Trophoblast cell (in vitro differentiated cells and primary cell): ENCODE data around the gene PADI3.

ENCODE experiments used
- DNase-seq, 2 donors: peaks; one replicate each; pipeline ENCODE4 v3.0.0-alpha.2; 2016
- H2AFZ ChIP-seq: 2 replicates; pipeline ENCODE4 v1.6.1; 2013; ENCODE audit warnings: low read length, moderate library complexity, mild to moderate bottlenecking; ENCODE audit not compliant: insufficient read depth, poor library complexity
- H2AK5ac ChIP-seq: 2 replicates; pipeline ENCODE4 v1.6.1; 2013; ENCODE audit warnings: mild to moderate bottlenecking, low read length
- H2BK120ac ChIP-seq: 2 replicates; pipeline ENCODE4 v1.6.1; 2013; ENCODE audit warnings: low read length, mild to moderate bottlenecking, moderate library complexity; ENCODE audit not compliant: insufficient read depth, poor library complexity
- H2BK12ac ChIP-seq: 2 replicates; pipeline ENCODE4 v1.6.1; 2013; ENCODE audit warnings: mild to moderate bottlenecking, low read length, moderate library complexity
- H2BK5ac ChIP-seq: 2 replicates; pipeline ENCODE4 v1.6.1; 2013; ENCODE audit warnings: low read length, low read depth, moderate library complexity, mild to moderate bottlenecking; ENCODE audit not compliant: poor library complexity
- H3K14ac ChIP-seq: 2 replicates; pipeline ENCODE4 v1.6.1; 2013; ENCODE audit warnings: mild to moderate bottlenecking, low read length
- H3K18ac ChIP-seq: 2 replicates; pipeline ENCODE4 v1.6.1; 2013; ENCODE audit warnings: mild to moderate bottlenecking, low read length
- H3K23ac ChIP-seq: 2 replicates; pipeline ENCODE4 v1.6.1; 2013; ENCODE audit warnings: low read length
- H3K27ac ChIP-seq: 2 replicates; pipeline ENCODE4 v1.5.1; 2013; ENCODE audit warnings: low read depth, mild to moderate bottlenecking, inconsistent platforms, low read length, moderate library complexity
- H3K27me3 ChIP-seq: 2 replicates; pipeline ENCODE4 v1.6.1; 2013; ENCODE audit warnings: inconsistent platforms, mild to moderate bottlenecking, low read length, moderate library complexity; ENCODE audit not compliant: insufficient read depth
- H3K36me3 ChIP-seq, 2 experiments: 1 replicate in 1 of 2; 2 replicates in 1 of 2; pipeline ENCODE4 v1.6.1; 2013; ENCODE audit warnings: low read length in 2 of 2, mild to moderate bottlenecking in 2 of 2, moderate library complexity in 1 of 2; ENCODE audit not compliant: insufficient read depth in 2 of 2, control insufficient read depth in 1 of 2
- H3K4ac ChIP-seq: 2 replicates; pipeline ENCODE4 v1.6.1; 2013; ENCODE audit warnings: low read depth, mild to moderate bottlenecking, low read length, moderate library complexity
- H3K4me1 ChIP-seq, 2 experiments: 1 replicate in 1 of 2; 2 replicates in 1 of 2; pipeline ENCODE4 v1.6.1; 2013; ENCODE audit warnings: low read length in 2 of 2, mild to moderate bottlenecking in 2 of 2, moderate library complexity in 1 of 2; ENCODE audit not compliant: insufficient read depth in 2 of 2, control insufficient read depth in 1 of 2
- H3K4me2 ChIP-seq: 2 replicates; pipeline ENCODE4 v1.6.1; 2013; ENCODE audit warnings: inconsistent platforms, mild to moderate bottlenecking, low read length, moderate library complexity
- H3K4me3 ChIP-seq: 2 replicates; pipeline ENCODE4 v1.5.1; 2013; ENCODE audit warnings: mild to moderate bottlenecking, low read depth, low read length, inconsistent platforms
- H3K79me1 ChIP-seq: one replicate; pipeline ENCODE4 v1.6.1; 2013; ENCODE audit warnings: low read length
- H3K79me2 ChIP-seq: 2 replicates; pipeline ENCODE4 v1.6.1; 2013; ENCODE audit warnings: low read length, mild to moderate bottlenecking; ENCODE audit not compliant: control insufficient read depth, insufficient read depth, poor library complexity
- H3K9ac ChIP-seq: 2 replicates; pipeline ENCODE4 v1.6.1; 2013; ENCODE audit warnings: mild to moderate bottlenecking, low read length
- H3K9me3 ChIP-seq: 2 replicates; pipeline ENCODE4 v1.6.1; 2013; ENCODE audit warnings: low read depth, mild to moderate bottlenecking, control low read depth, inconsistent platforms, low read length; ENCODE audit not compliant: insufficient read depth
- H4K12ac ChIP-seq: 2 replicates; pipeline ENCODE4 v1.6.1; 2013; ENCODE audit warnings: low read depth, mild to moderate bottlenecking, low read length, moderate library complexity
- H4K8ac ChIP-seq: 2 replicates; pipeline ENCODE4 v1.6.1; 2013; ENCODE audit warnings: low read depth, mild to moderate bottlenecking, low read length, moderate library complexity
- H4K91ac ChIP-seq: one replicate; pipeline ENCODE4 v1.6.1; 2013; ENCODE audit warnings: low read depth, mild to moderate bottlenecking, low read length, moderate library complexity
- WGBS: extraction: QIAGEN DNeasy Blood & Tissue Kit; methylation state at CpG from one replicate; pipeline ENCODE4 v1.1.7; 2013; ENCODE audit warnings: missing lambda C conversion rate; ENCODE audit not compliant: insufficient read length, insufficient coverage; ENCODE audit errors: extremely low coverage; 5-methylcytosine and 5-hydroxymethylcytosine counted together

The PADI3 gene

GRCh38 chr1:17230671-17231310 is 18.1 kb upstream of the PADI3 start:
- Histone ChIP-seq H3K4me3 (no peak overlapping the region), H3K23ac (no peak overlapping the region), H3K36me3 (no peaks in the 10 kb centered on the region), H3K27ac (no peak overlapping the region), H2AFZ (no peak overlapping the region), H2BK12ac (no peak overlapping the region), H3K9me3 (peaks cover 2% of the 10 kb centered on the region), H2AK5ac (no peak overlapping the region), H4K8ac (no peak overlapping the region), H3K9ac (no peak overlapping the region), H4K91ac (no peak overlapping the region), H3K4me1 (peaks cover 12 to 22% of the 10 kb centered on the region in 2 experiments), H2BK5ac (no peak overlapping the region), H3K79me2 (no peaks in the 10 kb centered on the region), H3K18ac (no peak overlapping the region), H3K27me3 (no peaks in the 10 kb centered on the region), H4K12ac (no peak overlapping the region), H3K4ac (no peak overlapping the region), H2BK120ac (no peak overlapping the region), H3K4me2 (no peak overlapping the region), H3K79me1 (peaks cover 4% of the 10 kb centered on the region), H3K14ac (no peak overlapping the region)
- no CpG with 5 or more reads among the region's 8 CpGs for WGBS
- DNase-seq: no peak

GRCh38 chr1:17232759-17233661 is 15.9 kb upstream of the PADI3 start:
- Histone ChIP-seq H3K79me2 (no peaks in the 10 kb centered on the region), H3K23ac (no peak overlapping the region), H3K36me3 (no peaks in the 10 kb centered on the region), H2AFZ (no peak overlapping the region), H3K9me3 (peaks cover 2% of the 10 kb centered on the region), H3K27me3 (no peaks in the 10 kb centered on the region), H3K14ac (no peak overlapping the region), H2BK12ac (peak overlapping the region; percentile 39), H3K4me2 (no peak overlapping the region), H4K8ac (no peak overlapping the region), H3K27ac (peak overlapping the region; percentile 9), H3K9ac (no peak overlapping the region), H2AK5ac (peak overlapping the region; percentile 6), H3K4ac (no peak overlapping the region), H3K4me3 (no peak overlapping the region), H2BK120ac (peak overlapping the region; percentile 44), H2BK5ac (no peak overlapping the region), H4K91ac (peak overlapping the region; percentile 50), H3K79me1 (peaks cover 10% of the 10 kb centered on the region), H4K12ac (no peak overlapping the region), H3K4me1 (peaks cover 18 to 27% of the 10 kb centered on the region in 2 experiments), H3K18ac (no peak overlapping the region)
- peak; percentile 48 to 50 for DNase-seq
- no CpG with 5 or more reads among the region's 22 CpGs for WGBS

DNA sequence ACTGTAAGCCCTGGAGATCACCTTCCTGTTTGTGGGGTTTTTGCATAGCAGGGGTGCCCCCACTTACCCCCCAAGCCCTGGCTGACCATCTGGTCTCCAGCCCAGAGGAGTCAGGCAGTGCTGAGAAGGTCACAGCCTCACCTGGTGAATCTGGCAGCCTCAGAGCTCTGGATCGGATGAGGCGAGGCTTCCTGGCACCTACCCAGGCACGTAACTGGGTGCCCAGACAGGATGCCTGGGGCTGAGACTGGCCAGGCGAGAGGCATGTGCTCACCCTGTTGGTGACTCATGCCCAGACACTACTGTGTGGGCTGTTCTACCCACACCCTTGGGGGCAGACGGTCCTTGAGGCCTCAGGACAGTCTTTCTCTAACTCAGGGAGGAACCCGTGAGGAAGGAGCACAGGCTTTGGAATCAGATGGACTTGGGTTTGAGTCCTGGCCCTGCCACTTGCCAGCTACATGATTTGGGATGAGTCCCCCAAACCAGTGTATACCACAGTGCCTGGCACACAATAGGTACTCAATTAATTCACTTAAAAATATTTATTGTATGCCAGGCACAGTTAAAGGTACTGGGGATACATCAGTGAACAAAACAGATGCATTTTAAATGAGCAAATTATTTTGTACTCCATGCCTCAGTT is 15.1 kb upstream of the PADI3 start:
- Histone ChIP-seq H2BK12ac (peak overlapping the region; percentile 25), H3K4me1 (peaks cover 18 to 27% of the 10 kb centered on the region in 2 experiments), H3K23ac (no peak overlapping the region), H3K36me3 (no peaks in the 10 kb centered on the region), H4K8ac (no peak overlapping the region), H2BK120ac (no peak overlapping the region), H3K27me3 (no peaks in the 10 kb centered on the region), H3K14ac (no peak overlapping the region), H3K4me3 (no peak overlapping the region), H4K91ac (peak overlapping the region; percentile 40), H3K18ac (no peak overlapping the region), H3K79me2 (no peaks in the 10 kb centered on the region), H3K9me3 (peaks cover 2% of the 10 kb centered on the region), H2AFZ (no peak overlapping the region), H3K79me1 (peaks cover 12% of the 10 kb centered on the region), H2BK5ac (no peak overlapping the region), H3K9ac (no peak overlapping the region), H4K12ac (no peak overlapping the region), H3K4ac (no peak overlapping the region), H3K27ac (peak overlapping the region; percentile 9), H3K4me2 (no peak overlapping the region), H2AK5ac (no peak overlapping the region)
- DNase-seq: peak; percentile 85 to 98
- no CpG with 5 or more reads among the region's 6 CpGs for WGBS

- H3K4me2 ChIP-seq: no peak overlapping the region
- peaks cover 2% of the 10 kb centered on the region for H3K9me3 ChIP-seq
- H2BK12ac ChIP-seq: peak overlapping the region; percentile 9
- no peak overlapping the region for H2AK5ac ChIP-seq
- no peak overlapping the region for H3K27ac ChIP-seq
- no peak overlapping the region for H3K23ac ChIP-seq
- WGBS: no CpG with 5 or more reads among the region's 1 CpG
- H3K9ac ChIP-seq: no peak overlapping the region
- peaks cover 15 to 21% of the 10 kb centered on the region in 2 experiments for H3K4me1 ChIP-seq
- peaks cover 12% of the 10 kb centered on the region for H3K79me1 ChIP-seq
- no peak overlapping the region for H3K14ac ChIP-seq
- H2BK5ac ChIP-seq: no peak overlapping the region
- no peak for DNase-seq
- no peaks in the 10 kb centered on the region for H3K36me3 ChIP-seq
- H4K91ac ChIP-seq: peak overlapping the region; percentile 33
- H3K4ac ChIP-seq: no peak overlapping the region
- no peaks in the 10 kb centered on the region for H3K27me3 ChIP-seq
- H4K8ac ChIP-seq: no peak overlapping the region
- peak overlapping the region; percentile 2 for H2BK120ac ChIP-seq
- no peaks in the 10 kb centered on the region for H3K79me2 ChIP-seq
- no peak overlapping the region for H3K18ac ChIP-seq
- H4K12ac ChIP-seq: no peak overlapping the region
- no peak overlapping the region for H2AFZ ChIP-seq
- H3K4me3 ChIP-seq: no peak overlapping the region
Measured at GRCh38 chr1:17234405-17234804, 14.5 kb upstream of the PADI3 start.
